ENCODE results near the gene GDAP2.

- TF ChIP-seq CTCF (IDR thresholded peaks at IDR 0.05; ENCODE audit: low read length) (no peak), EZH2 (IDR thresholded peaks at IDR 0.05; ENCODE audit: borderline replicate concordance, low read length) (no peak)
Measured at GRCh38 chr1:117857418-117857817, 72.0 kb downstream of the GDAP2 start.
